ENCODE measurements around the gene MACROD1. TPM values are rescaled to one million over a fixed set of nuclear protein-coding genes. Genes with fewer than 3 reads are reported as not detected.
A peak's percentile ranks its signal among the peaks of the same experiment; 100 is the strongest.
"Not testable (repeated sequence)": the region's sequence is repeated elsewhere in the genome, so short reads cannot be mapped to it uniquely, and the experiment has no call there.

The MACROD1 gene
- total RNA-seq, 1 donor from 2014 or later, result 3.4 TPM

GRCh38 chr11:63974259-63975143 is 191.4 kb downstream of the MACROD1 start, which contains the start of gene COX8A:
Gene COX8A (plus strand): TSS chr11:63974620. CDS start chr11:63974681, 61 bp downstream.
- peak within 1 kb of the TSS; percentile 95 for H3K27ac ChIP-seq (ENCODE audit: low read depth, low read length)
- H3K27me3 ChIP-seq (ENCODE audit: insufficient read depth, low read length), result no peaks in the 10 kb centered on the region
- peaks cover 49% of the 10 kb centered on the region for H3K79me2 ChIP-seq (ENCODE audit: insufficient read depth, low read length)

GRCh38 chr11:63973912-63974258 is 192.0 kb downstream of the MACROD1 start:
- not testable (repeated sequence) for H3K4me3 ChIP-seq (ENCODE audit: insufficient read depth, low read depth, low read length); H3K36me3 Mint-ChIP-seq (ENCODE audit: low read depth, unreplicated experiment); H3K36me3 ChIP-seq (ENCODE audit: insufficient read depth, low read length); H3K9ac ChIP-seq (ENCODE audit: low read length); H3K27me3 ChIP-seq (ENCODE audit: insufficient read depth, low read length); DNase-seq (ENCODE audit: low read depth); H3K9me3 Mint-ChIP-seq (ENCODE audit: unreplicated experiment); FAIRE-seq; H3K27ac ChIP-seq (ENCODE audit: low read depth, low read length); H3K9me3 ChIP-seq (ENCODE audit: insufficient read depth, low read depth, low read length); H3K27me3 Mint-ChIP-seq (ENCODE audit: low read depth, unreplicated experiment)
- H3K4me1 ChIP-seq (ENCODE audit: insufficient read depth, low read length), result peaks cover 13% of the 10 kb centered on the region
- H2AFZ ChIP-seq (ENCODE audit: low read depth, low read length), result peak overlapping the region; percentile 60
- H3K79me2 ChIP-seq (ENCODE audit: insufficient read depth, low read length), result peaks cover 43% of the 10 kb centered on the region
- Mint-ChIP-seq H3K27ac (ENCODE audit: unreplicated experiment) (peak overlapping the region; percentile 98), H3K4me1 (ENCODE audit: low read depth, unreplicated experiment) (peaks cover 10% of the 10 kb centered on the region), H3K4me3 (ENCODE audit: unreplicated experiment) (peak overlapping the region; percentile 99)
- H3K4me2 ChIP-seq (ENCODE audit: low read length), result peak overlapping the region; percentile 77
- H4K20me1 ChIP-seq (ENCODE audit: insufficient read depth, low read length), result peaks cover 24% of the 10 kb centered on the region

More at GRCh38 chr11:63974259-63975143, 191.4 kb downstream of the MACROD1 start, which contains the start of gene COX8A:
- Histone ChIP-seq H3K9ac (ENCODE audit: low read length) (peak within 1 kb of the TSS; percentile 99), H4K20me1 (ENCODE audit: insufficient read depth, low read length) (peaks cover 30% of the 10 kb centered on the region), H2AFZ (ENCODE audit: low read depth, low read length) (peak within 1 kb of the TSS; percentile 96), H3K4me2 (ENCODE audit: low read length) (peak within 1 kb of the TSS; percentile 91), H3K4me3 (ENCODE audit: insufficient read depth, low read depth, low read length) (peak within 1 kb of the TSS; percentile 93), H3K9me3 (ENCODE audit: insufficient read depth, low read depth, low read length) (no peaks in the 10 kb centered on the region), H3K36me3 (ENCODE audit: insufficient read depth, low read length) (no peaks in the 10 kb centered on the region), H3K4me1 (ENCODE audit: insufficient read depth, low read length) (peaks cover 13% of the 10 kb centered on the region)
- H3K27ac Mint-ChIP-seq (ENCODE audit: unreplicated experiment), result peak within 1 kb of the TSS; percentile 98
- H3K4me1 Mint-ChIP-seq (ENCODE audit: low read depth, unreplicated experiment), result peaks cover 10% of the 10 kb centered on the region
- H3K36me3 Mint-ChIP-seq (ENCODE audit: low read depth, unreplicated experiment), result peaks cover 6% of the 10 kb centered on the region
- no peak for FAIRE-seq
- peak within 1 kb of the TSS; percentile 99 for H3K4me3 Mint-ChIP-seq (ENCODE audit: unreplicated experiment)
- TF ChIP-seq CTCF (IDR thresholded peaks at IDR 0.05; ENCODE audit: insufficient read depth, low read depth, low read length), result no peak
- TF ChIP-seq EZH2 (IDR thresholded peaks at IDR 0.05; ENCODE audit: insufficient read depth, low read length), result no peak
- peak; percentile 99 for DNase-seq (ENCODE audit: low read depth)
- H3K27me3 Mint-ChIP-seq (ENCODE audit: low read depth, unreplicated experiment), result peaks cover under 1% of the 10 kb centered on the region
- H3K9me3 Mint-ChIP-seq (ENCODE audit: unreplicated experiment), result no peaks in the 10 kb centered on the region

- Histone ChIP-seq H3K79me2 (ENCODE audit: insufficient read depth, low read length) (peaks cover 15% of the 10 kb centered on the region), H3K27me3 (ENCODE audit: insufficient read depth, low read length) (no peaks in the 10 kb centered on the region), H3K4me1 (ENCODE audit: insufficient read depth, low read length) (peaks cover 2% of the 10 kb centered on the region), H3K9ac (ENCODE audit: low read length) (no peak overlapping the region), H3K36me3 (ENCODE audit: insufficient read depth, low read length) (no peaks in the 10 kb centered on the region), H3K4me2 (ENCODE audit: low read length) (no peak overlapping the region), H3K9me3 (ENCODE audit: insufficient read depth, low read depth, low read length) (no peaks in the 10 kb centered on the region), H2AFZ (ENCODE audit: low read depth, low read length) (no peak overlapping the region), H3K4me3 (ENCODE audit: insufficient read depth, low read depth, low read length) (no peak overlapping the region), H4K20me1 (ENCODE audit: insufficient read depth, low read length) (peaks cover 9% of the 10 kb centered on the region), H3K27ac (ENCODE audit: low read depth, low read length) (no peak overlapping the region)
- H3K36me3 Mint-ChIP-seq (ENCODE audit: low read depth, unreplicated experiment), result peaks cover 2% of the 10 kb centered on the region
- no peak for DNase-seq (ENCODE audit: low read depth)
- peaks cover 4% of the 10 kb centered on the region for H3K27me3 Mint-ChIP-seq (ENCODE audit: low read depth, unreplicated experiment)
- peaks cover 3% of the 10 kb centered on the region for H3K4me1 Mint-ChIP-seq (ENCODE audit: low read depth, unreplicated experiment)
- no peak for FAIRE-seq
- no peak overlapping the region for H3K4me3 Mint-ChIP-seq (ENCODE audit: unreplicated experiment)
- TF ChIP-seq EZH2 (IDR thresholded peaks at IDR 0.05; ENCODE audit: insufficient read depth, low read length) (no peak), CTCF (IDR thresholded peaks at IDR 0.05; ENCODE audit: insufficient read depth, low read depth, low read length) (no peak)
- no peak overlapping the region for H3K27ac Mint-ChIP-seq (ENCODE audit: unreplicated experiment)
- H3K9me3 Mint-ChIP-seq (ENCODE audit: unreplicated experiment), result no peaks in the 10 kb centered on the region
Measured at GRCh38 chr11:63970902-63971301, 195.0 kb downstream of the MACROD1 start.

Measured in astrocyte (in vitro differentiated cells and primary cell).